ENCODE results near the gene MAGI1. TPM values are rescaled to one million over a fixed set of nuclear protein-coding genes. Genes with fewer than 3 reads are reported as not detected.

Gene MAGI1
- total RNA-seq, 2 donors from 2014 or later: 23.4 to 41.4 TPM

DNA sequence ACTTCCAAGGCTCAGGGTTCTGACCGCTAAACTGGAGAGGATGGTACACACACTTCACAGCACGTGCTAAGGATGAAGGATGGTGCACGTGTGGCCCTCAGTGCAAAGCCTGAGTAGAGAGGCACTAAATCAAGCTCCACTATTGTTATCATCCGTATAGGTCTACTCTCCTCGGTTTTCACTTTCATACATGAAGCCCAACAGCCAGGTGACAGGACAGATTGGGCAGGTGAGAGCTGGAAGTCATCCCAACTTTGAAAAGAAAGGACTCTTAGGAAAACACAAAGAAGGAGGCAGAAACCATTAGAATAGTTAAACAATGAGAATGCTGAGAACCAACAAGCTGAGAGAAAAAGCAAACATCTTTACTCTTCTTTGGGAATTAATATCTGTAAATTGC lies 21.1 kb downstream of the MAGI1 start:
- TF ChIP-seq, protein P1, sequence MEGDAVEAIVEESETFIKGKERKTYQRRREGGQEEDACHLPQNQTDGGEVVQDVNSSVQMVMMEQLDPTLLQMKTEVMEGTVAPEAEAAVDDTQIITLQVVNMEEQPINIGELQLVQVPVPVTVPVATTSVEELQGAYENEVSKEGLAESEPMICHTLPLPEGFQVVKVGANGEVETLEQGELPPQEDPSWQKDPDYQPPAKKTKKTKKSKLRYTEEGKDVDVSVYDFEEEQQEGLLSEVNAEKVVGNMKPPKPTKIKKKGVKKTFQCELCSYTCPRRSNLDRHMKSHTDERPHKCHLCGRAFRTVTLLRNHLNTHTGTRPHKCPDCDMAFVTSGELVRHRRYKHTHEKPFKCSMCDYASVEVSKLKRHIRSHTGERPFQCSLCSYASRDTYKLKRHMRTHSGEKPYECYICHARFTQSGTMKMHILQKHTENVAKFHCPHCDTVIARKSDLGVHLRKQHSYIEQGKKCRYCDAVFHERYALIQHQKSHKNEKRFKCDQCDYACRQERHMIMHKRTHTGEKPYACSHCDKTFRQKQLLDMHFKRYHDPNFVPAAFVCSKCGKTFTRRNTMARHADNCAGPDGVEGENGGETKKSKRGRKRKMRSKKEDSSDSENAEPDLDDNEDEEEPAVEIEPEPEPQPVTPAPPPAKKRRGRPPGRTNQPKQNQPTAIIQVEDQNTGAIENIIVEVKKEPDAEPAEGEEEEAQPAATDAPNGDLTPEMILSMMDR (IDR thresholded peaks at IDR 0.05): no peak
- no peak overlapping the region for H3K4me3 ChIP-seq
- intact Hi-C loops (cut with DNase I): no loop called here
- no peaks in the 10 kb centered on the region for H3K36me3 ChIP-seq
- H3K4me1 ChIP-seq: no peaks in the 10 kb centered on the region
- no peaks in the 10 kb centered on the region for H3K9me3 ChIP-seq
- no peak overlapping the region for H3K9ac ChIP-seq (ENCODE audit: low read depth in 2 of 2, low read length in 2 of 2)
- no peak overlapping the region for H3K27ac ChIP-seq
- no peaks in the 10 kb centered on the region for H3K27me3 ChIP-seq
- no peak for DNase-seq

DNA sequence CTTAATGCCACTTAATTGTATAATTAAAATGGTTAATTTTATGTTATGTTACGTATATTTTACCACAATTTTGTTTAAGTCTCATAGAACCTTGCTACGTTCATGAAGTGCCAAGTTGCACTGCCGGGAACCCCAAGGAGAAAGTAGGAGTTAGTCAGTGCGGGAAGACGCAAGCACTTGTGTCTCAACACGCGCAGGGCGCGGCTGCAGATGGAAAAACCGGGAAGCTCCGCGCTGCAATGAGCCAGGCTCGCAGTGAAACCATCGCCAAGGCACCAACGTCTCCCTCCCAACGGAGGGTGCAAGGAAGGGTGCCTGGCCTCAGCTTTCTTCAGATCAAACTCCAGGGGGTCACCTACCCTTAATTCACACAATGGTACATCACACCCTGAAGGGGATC lies 21.6 kb downstream of the MAGI1 start:
- Histone ChIP-seq H3K27ac (no peak overlapping the region), H3K4me1 (no peaks in the 10 kb centered on the region), H3K4me3 (no peak overlapping the region), H3K9me3 (no peaks in the 10 kb centered on the region), H3K36me3 (no peaks in the 10 kb centered on the region), H3K9ac (ENCODE audit: low read depth in 2 of 2, low read length in 2 of 2) (no peak overlapping the region), H3K27me3 (no peaks in the 10 kb centered on the region)
- DNase-seq: no peak
- intact Hi-C loops (cut with DNase I): no loop called here
- TF ChIP-seq, protein P1 (IDR thresholded peaks at IDR 0.05): no peak

DNA sequence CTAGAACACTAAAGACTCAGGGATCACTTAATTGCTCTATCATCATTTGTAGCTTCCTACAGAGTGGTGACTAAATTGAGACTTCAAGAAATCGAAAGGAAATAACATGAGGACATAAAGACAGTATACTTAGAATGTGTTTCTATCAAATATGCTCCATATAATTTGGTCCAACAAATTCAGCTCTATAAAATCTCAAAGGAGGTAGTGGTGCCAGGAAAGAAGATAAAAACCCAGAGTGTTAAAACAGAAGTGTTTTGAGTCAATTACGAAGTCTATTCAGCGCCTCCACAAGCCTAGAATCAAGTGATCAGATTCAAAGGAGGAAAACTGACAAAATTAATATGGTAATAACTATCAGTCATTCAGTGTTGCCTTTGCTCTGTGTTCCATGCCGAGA lies 22.9 kb downstream of the MAGI1 start:
- H3K36me3 ChIP-seq: no peaks in the 10 kb centered on the region
- no peak overlapping the region for H3K9ac ChIP-seq (ENCODE audit: low read depth in 2 of 2, low read length in 2 of 2)
- DNase-seq: no peak
- TF ChIP-seq, protein P1 (IDR thresholded peaks at IDR 0.05): no peak
- no peaks in the 10 kb centered on the region for H3K4me1 ChIP-seq
- H3K4me3 ChIP-seq: no peak overlapping the region
- no peaks in the 10 kb centered on the region for H3K9me3 ChIP-seq
- intact Hi-C loops (cut with DNase I): no loop called here
- H3K27me3 ChIP-seq: no peaks in the 10 kb centered on the region
- H3K27ac ChIP-seq: no peak overlapping the region

DNA sequence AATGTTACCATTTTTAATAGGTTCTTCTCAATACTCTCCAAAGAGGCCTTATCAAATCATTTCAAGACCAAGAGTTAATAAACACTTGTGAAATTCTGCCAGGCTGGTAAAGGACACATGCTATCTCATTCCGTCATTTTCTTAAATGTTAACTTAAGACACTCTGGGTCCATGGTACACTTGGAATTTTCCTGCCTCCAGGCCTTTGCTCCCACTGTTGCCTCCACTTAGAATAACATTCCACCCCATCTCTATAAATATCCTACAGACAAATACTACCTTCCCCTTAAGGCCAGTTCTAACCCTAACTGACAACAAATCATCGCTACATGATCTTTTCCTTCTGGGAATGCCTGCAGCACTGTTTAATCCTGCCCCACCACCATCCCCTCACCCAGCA lies 24.1 kb downstream of the MAGI1 start:
- TF ChIP-seq, protein P1 (IDR thresholded peaks at IDR 0.05): no peak
- no peaks in the 10 kb centered on the region for H3K9me3 ChIP-seq
- H3K9ac ChIP-seq (ENCODE audit: low read depth in 2 of 2, low read length in 2 of 2): no peak overlapping the region
- H3K27me3 ChIP-seq: no peaks in the 10 kb centered on the region
- intact Hi-C loops (cut with DNase I): no loop called here
- H3K36me3 ChIP-seq: no peaks in the 10 kb centered on the region
- H3K27ac ChIP-seq: no peak overlapping the region
- no peaks in the 10 kb centered on the region for H3K4me1 ChIP-seq
- no peak for DNase-seq
- no peak overlapping the region for H3K4me3 ChIP-seq

DNA sequence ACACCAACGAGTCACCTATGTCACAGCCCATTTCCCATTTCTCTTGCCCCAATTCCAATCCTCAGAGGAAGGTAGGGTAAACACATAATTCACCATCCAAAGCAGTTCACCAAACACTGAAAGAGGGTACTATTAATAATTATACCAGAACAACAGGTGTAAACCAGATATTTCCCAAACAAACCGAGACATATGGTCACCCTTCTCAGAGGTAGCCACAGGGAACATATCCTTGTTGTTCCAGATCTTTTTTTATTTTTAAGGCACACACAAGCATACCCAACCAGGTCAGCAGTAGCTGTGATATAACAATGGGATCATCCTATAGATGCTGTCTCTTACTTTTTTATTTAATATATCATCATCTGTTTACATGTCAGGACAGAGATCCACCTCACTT lies 24.7 kb downstream of the MAGI1 start:
- Histone ChIP-seq H3K4me3 (no peak overlapping the region), H3K27me3 (no peaks in the 10 kb centered on the region), H3K36me3 (no peaks in the 10 kb centered on the region), H3K4me1 (no peaks in the 10 kb centered on the region), H3K9me3 (no peaks in the 10 kb centered on the region), H3K9ac (ENCODE audit: low read depth in 2 of 2, low read length in 2 of 2) (no peak overlapping the region), H3K27ac (no peak overlapping the region)
- DNase-seq: no peak
- intact Hi-C loops (cut with DNase I): no loop called here
- TF ChIP-seq, protein P1 (IDR thresholded peaks at IDR 0.05): no peak

DNA sequence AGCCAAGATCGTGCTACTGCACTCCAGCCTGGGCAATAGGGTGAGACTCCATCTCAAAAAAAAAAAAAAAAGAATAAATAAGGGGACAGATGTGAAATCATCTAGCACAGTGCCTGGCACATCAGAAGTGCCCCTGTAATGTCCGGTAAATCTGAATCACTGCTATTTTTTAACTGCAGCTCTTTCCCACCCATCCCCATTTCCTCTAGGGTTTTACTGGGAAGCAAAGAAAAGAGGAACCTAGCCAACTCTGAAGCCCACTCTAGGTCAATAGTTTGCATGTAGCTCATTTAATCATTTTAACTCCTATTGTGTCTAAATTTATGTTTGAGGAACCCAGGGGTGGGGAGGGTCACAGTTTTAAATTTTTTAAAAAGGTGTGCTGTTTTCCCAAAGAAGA lies 26.0 kb downstream of the MAGI1 start:
- H3K9me3 ChIP-seq: no peaks in the 10 kb centered on the region
- no peak overlapping the region for H3K9ac ChIP-seq (ENCODE audit: low read depth in 2 of 2, low read length in 2 of 2)
- DNase-seq: no peak
- no peaks in the 10 kb centered on the region for H3K27me3 ChIP-seq
- TF ChIP-seq, protein P1 (IDR thresholded peaks at IDR 0.05): no peak
- no peaks in the 10 kb centered on the region for H3K36me3 ChIP-seq
- intact Hi-C loops (cut with DNase I): no loop called here
- no peak overlapping the region for H3K27ac ChIP-seq
- H3K4me1 ChIP-seq: no peaks in the 10 kb centered on the region
- no peak overlapping the region for H3K4me3 ChIP-seq

Data from colonic mucosa (tissue), 4 donors.